Naive thymus-derived CD8-positive, alpha-beta T cell (primary cell): Measurements from ENCODE around the gene KCNN3. TPM values are rescaled to one million over a fixed set of nuclear protein-coding genes. Genes with fewer than 3 reads are reported as not detected.

ENCODE experiments used
- ATAC-seq, 2 donors: fragments of 150-1000 bp; cut with Tn5 transposase in 1 of 2; sonication (Bioruptor Pico), chemical (Tn5 transposase) in 1 of 2; 1 replicate in 1 of 2; 2 replicates in 1 of 2; pipeline ENCODE4 v1.10.0; 2021; ENCODE audit warnings: mild to moderate bottlenecking in 2 of 2, moderate library complexity in 2 of 2
- POLR2A ChIA-PET: fragments of 350-600 bp; sonication (Branson Sonifier 250); formaldehyde crosslinking; loops from one replicate; lab custom pipeline; 2021; ENCODE audit warnings: antibody characterized with exemption; lab: Charles Lee
- DNase-seq, 10 donors: peaks; one replicate each; pipeline versions ENCODE4 v3.0.0 to v3.0.0-alpha.2; 2020 to 2022
- H3K27ac Mint-ChIP-seq, 10 donors: one replicate each; pipeline ENCODE4 v1.8.0; 2020 to 2022; ENCODE audit warnings: mild to moderate bottlenecking in 10 of 10, mixed read lengths in 10 of 10, moderate library complexity in 4 of 10, inconsistent platforms in 1 of 10
- H3K27me3 Mint-ChIP-seq, 5 donors: one replicate each; pipeline ENCODE4 v1.8.0; 2021 to 2022; ENCODE audit warnings: mixed read lengths in 5 of 5
- H3K36me3 Mint-ChIP-seq, 3 donors: one replicate each; pipeline ENCODE4 v1.8.0; 2020 to 2022; ENCODE audit warnings: mixed read lengths in 3 of 3, mild to moderate bottlenecking in 2 of 3, inconsistent platforms in 1 of 3
- H3K4me1 Mint-ChIP-seq, 4 donors: one replicate each; pipeline ENCODE4 v1.8.0; 2021 to 2022; ENCODE audit warnings: mixed read lengths in 4 of 4
- H3K4me3 Mint-ChIP-seq, 10 donors: one replicate each; pipeline ENCODE4 v1.8.0; 2020 to 2022; ENCODE audit warnings: mild to moderate bottlenecking in 10 of 10, mixed read lengths in 10 of 10, moderate library complexity in 6 of 10, inconsistent platforms in 1 of 10
- H3K9me3 Mint-ChIP-seq, 9 donors: one replicate each; pipeline ENCODE4 v1.8.0; 2020 to 2022; ENCODE audit warnings: mixed read lengths in 9 of 9, mild to moderate bottlenecking in 3 of 9, inconsistent platforms in 1 of 9, moderate library complexity in 1 of 9
- polyA plus RNA-seq, 3 donors: library from polyadenylated mRNA; unstranded; fragments of 300-500 nt; fragmentation: Illumina TruSeq; gene quantifications; one replicate each; pipeline ENCODE4 v1.2.3, GENCODE V29; 2021
- total RNA-seq, 8 experiments: library from RNA in 2 of 8; stranded (reverse) in 2 of 8; gene quantifications; one replicate each; pipeline ENCODE4 v1.2.3 and lab custom pipeline; 2021 to 2026

Gene KCNN3
- total and polyA plus RNA-seq, 5 experiments from 2014 or later: 0.08 TPM; not detected in 4

GRCh38 chr1:154865442-154866256, 4.4 kb downstream of the KCNN3 start:
- Mint-ChIP-seq H3K27ac (peak overlapping the region in 3 of 10 donors; percentile 4 to 21 (median 21)), H3K4me3 (no peak overlapping the region)

GRCh38 chr1:154864189-154864975, 5.7 kb downstream of the KCNN3 start:
- Mint-ChIP-seq H3K27ac (no peak overlapping the region), H3K4me1 (peaks cover 8 to 41% (median 9%) of the 10 kb centered on the region in 4 donors), H3K9me3 (no peaks in the 10 kb centered on the region), H3K4me3 (no peak overlapping the region), H3K27me3 (peaks cover 6 to 35% (median 29%) of the 10 kb centered on the region in 5 donors), H3K36me3 (no peaks in the 10 kb centered on the region)
- ATAC-seq (no peak), DNase-seq (no peak)
- POLR2A ChIA-PET: no interaction called here

More at GRCh38 chr1:154865442-154866256, 4.4 kb downstream of the KCNN3 start:
- no peaks in the 10 kb centered on the region for H3K9me3 Mint-ChIP-seq
- DNase-seq (no peak), ATAC-seq (no peak)
- H3K36me3 Mint-ChIP-seq: peaks cover 0 to 2% (median 0%) of the 10 kb centered on the region in 3 donors
- POLR2A ChIA-PET: interaction anchor here (1.8 kb wide), 1 partner anchor 74 kb away, joined by 5 read pairs; no protein-coding TSS in a partner anchor
- peaks cover 16 to 38% (median 18%) of the 10 kb centered on the region in 4 donors for H3K4me1 Mint-ChIP-seq
- H3K27me3 Mint-ChIP-seq: peaks cover 9 to 47% (median 35%) of the 10 kb centered on the region in 5 donors

- no peak for ATAC-seq
- DNase-seq: no peak
- POLR2A ChIA-PET: no interaction called here
- H3K36me3 Mint-ChIP-seq: no peaks in the 10 kb centered on the region
- no peaks in the 10 kb centered on the region for H3K9me3 Mint-ChIP-seq
- H3K4me1 Mint-ChIP-seq: peaks cover under 1 to 34% (median 2%) of the 10 kb centered on the region in 4 donors
- no peak overlapping the region for H3K4me3 Mint-ChIP-seq
- peaks cover 1 to 26% (median 20%) of the 10 kb centered on the region in 5 donors for H3K27me3 Mint-ChIP-seq
- H3K27ac Mint-ChIP-seq: no peak overlapping the region
Observed at GRCh38 chr1:154863315-154864174, 6.5 kb downstream of the KCNN3 start.

GRCh38 chr1:154862907-154863306, 7.2 kb downstream of the KCNN3 start:
- H3K27ac Mint-ChIP-seq: no peak overlapping the region
- DNase-seq (no peak), ATAC-seq (no peak)
- no peaks in the 10 kb centered on the region for H3K36me3 Mint-ChIP-seq
- H3K4me1 Mint-ChIP-seq: peaks cover 0 to 30% (median under 1%) of the 10 kb centered on the region in 4 donors
- H3K9me3 Mint-ChIP-seq: no peaks in the 10 kb centered on the region
- peaks cover 0 to 20% (median 14%) of the 10 kb centered on the region in 5 donors for H3K27me3 Mint-ChIP-seq
- POLR2A ChIA-PET: no interaction called here
- no peak overlapping the region for H3K4me3 Mint-ChIP-seq

- H3K9me3 Mint-ChIP-seq: no peaks in the 10 kb centered on the region
- peak overlapping the region in 1 of 10 donors; percentile 53 for H3K27ac Mint-ChIP-seq
- no peaks in the 10 kb centered on the region for H3K36me3 Mint-ChIP-seq
- ATAC-seq (no peak), DNase-seq (no peak)
- POLR2A ChIA-PET: no interaction called here
- H3K27me3 Mint-ChIP-seq: peaks cover 0 to 17% (median 6%) of the 10 kb centered on the region in 5 donors
- no peak overlapping the region for H3K4me3 Mint-ChIP-seq
- H3K4me1 Mint-ChIP-seq: peaks cover 0 to 30% (median under 1%) of the 10 kb centered on the region in 4 donors
Observed at GRCh38 chr1:154861607-154862094, 8.4 kb downstream of the KCNN3 start.

- POLR2A ChIA-PET: interaction anchor here (0.6 to 0.7 kb wide), 4 partner anchors 116 to 1677 kb away, joined by 4 to 7 read pairs (median 4); no protein-coding TSS in a partner anchor
- ATAC-seq: peak in 1 of 2 donors; percentile 14
- no peaks in the 10 kb centered on the region for H3K36me3 Mint-ChIP-seq
- peak overlapping the region in 2 of 10 donors; percentile 28 to 29 for H3K27ac Mint-ChIP-seq
- no peaks in the 10 kb centered on the region for H3K9me3 Mint-ChIP-seq
- H3K27me3 Mint-ChIP-seq: peaks cover 0 to 17% (median 3%) of the 10 kb centered on the region in 5 donors
- H3K4me3 Mint-ChIP-seq: peak overlapping the region in 1 of 10 donors; percentile 39
- no peak for DNase-seq
- H3K4me1 Mint-ChIP-seq: peaks cover 0 to 28% (median under 1%) of the 10 kb centered on the region in 4 donors
Observed at GRCh38 chr1:154860156-154860870, 9.8 kb downstream of the KCNN3 start.

GRCh38 chr1:154859786-154860155, 10.3 kb downstream of the KCNN3 start:
- H3K4me1 Mint-ChIP-seq: peaks cover 0 to 28% (median under 1%) of the 10 kb centered on the region in 4 donors
- H3K4me3 Mint-ChIP-seq: no peak overlapping the region
- no peak overlapping the region for H3K27ac Mint-ChIP-seq
- no peaks in the 10 kb centered on the region for H3K36me3 Mint-ChIP-seq
- peaks cover 0 to 17% (median 3%) of the 10 kb centered on the region in 5 donors for H3K27me3 Mint-ChIP-seq
- H3K9me3 Mint-ChIP-seq: no peaks in the 10 kb centered on the region
- POLR2A ChIA-PET: interaction anchor here (0.6 kb wide), 1 partner anchor 115 kb away, joined by 7 read pairs; no protein-coding TSS in a partner anchor
- DNase-seq: no peak
- ATAC-seq: no peak

GRCh38 chr1:154859151-154859785, 10.8 kb downstream of the KCNN3 start:
- peaks cover 0 to 17% (median 3%) of the 10 kb centered on the region in 5 donors for H3K27me3 Mint-ChIP-seq
- no peak overlapping the region for H3K27ac Mint-ChIP-seq
- peaks cover 0 to 23% (median under 1%) of the 10 kb centered on the region in 4 donors for H3K4me1 Mint-ChIP-seq
- POLR2A ChIA-PET: no interaction called here
- no peaks in the 10 kb centered on the region for H3K36me3 Mint-ChIP-seq
- ATAC-seq (no peak), DNase-seq (no peak)
- no peak overlapping the region for H3K4me3 Mint-ChIP-seq
- H3K9me3 Mint-ChIP-seq: no peaks in the 10 kb centered on the region

GRCh38 chr1:154857441-154858215, 12.5 kb downstream of the KCNN3 start:
- no peak for DNase-seq
- Mint-ChIP-seq H3K4me3 (no peak overlapping the region), H3K4me1 (peaks cover 0 to 18% (median 0%) of the 10 kb centered on the region in 4 donors), H3K9me3 (no peaks in the 10 kb centered on the region), H3K27ac (peak overlapping the region in 2 of 10 donors; percentile 43 to 56), H3K27me3 (peaks cover 0 to 15% (median 3%) of the 10 kb centered on the region in 5 donors), H3K36me3 (no peaks in the 10 kb centered on the region)
- no peak for ATAC-seq
- POLR2A ChIA-PET: no interaction called here

- H3K4me3 Mint-ChIP-seq: no peak overlapping the region
- peaks cover 0 to 18% (median 0%) of the 10 kb centered on the region in 4 donors for H3K4me1 Mint-ChIP-seq
- H3K27me3 Mint-ChIP-seq: peaks cover 0 to 9% (median 3%) of the 10 kb centered on the region in 5 donors
- H3K36me3 Mint-ChIP-seq: no peaks in the 10 kb centered on the region
- no peaks in the 10 kb centered on the region for H3K9me3 Mint-ChIP-seq
- ATAC-seq: no peak
- POLR2A ChIA-PET: no interaction called here
- no peak overlapping the region for H3K27ac Mint-ChIP-seq
- no peak for DNase-seq
Observed at GRCh38 chr1:154857022-154857421, 13.1 kb downstream of the KCNN3 start.
